ENCODE data around the gene DUSP5. TPM values are rescaled to one million over a fixed set of nuclear protein-coding genes. Genes with fewer than 3 reads are reported as not detected.
A peak's percentile ranks its signal among the peaks of the same experiment; 100 is the strongest.
"Not testable (repeated sequence)": the region's sequence is repeated elsewhere in the genome, so short reads cannot be mapped to it uniquely, and the experiment has no call there.

The DUSP5 gene
- total RNA-seq, 1 donor from 2014 or later, result 76.0 TPM

- Mint-ChIP-seq H3K9me3 (no peaks in the 10 kb centered on the region), H3K36me3 (ENCODE audit: low read depth) (peaks cover 38% of the 10 kb centered on the region), H3K4me1 (peaks cover 66% of the 10 kb centered on the region), H3K27ac (no peak overlapping the region), H3K27me3 (no peaks in the 10 kb centered on the region), H3K4me3 (no peak overlapping the region)
- intact Hi-C loops (cut with micrococcal nuclease), result loop anchor here (5.0 kb wide), 1 partner anchor 273 kb away; no protein-coding TSS in a partner anchor
- DNase-seq, result no peak
Measured at GRCh38 chr10:110524859-110525232, 27.1 kb downstream of the DUSP5 start.

GRCh38 chr10:110525349-110526260, 27.9 kb downstream of the DUSP5 start:
- H3K4me1 Mint-ChIP-seq, result peaks cover 66% of the 10 kb centered on the region
- no peaks in the 10 kb centered on the region for H3K9me3 Mint-ChIP-seq
- peak overlapping the region; percentile 23 for H3K27ac Mint-ChIP-seq
- no peak for DNase-seq
- peak overlapping the region; percentile 0 for H3K4me3 Mint-ChIP-seq
- peaks cover 35% of the 10 kb centered on the region for H3K36me3 Mint-ChIP-seq (ENCODE audit: low read depth)
- no peaks in the 10 kb centered on the region for H3K27me3 Mint-ChIP-seq
- intact Hi-C loops (cut with micrococcal nuclease), result loop anchor here (5.0 kb wide), 1 partner anchor 273 kb away; no protein-coding TSS in a partner anchor

- no peaks in the 10 kb centered on the region for H3K9me3 Mint-ChIP-seq
- intact Hi-C loops (cut with micrococcal nuclease), result loop anchor here (1.0 to 5.0 kb wide), 3 partner anchors 9 to 275 kb away; no protein-coding TSS in a partner anchor
- H3K27ac Mint-ChIP-seq, result peak overlapping the region; percentile 84
- peaks cover 68% of the 10 kb centered on the region for H3K4me1 Mint-ChIP-seq
- no peak for DNase-seq
- H3K36me3 Mint-ChIP-seq (ENCODE audit: low read depth), result peaks cover 26% of the 10 kb centered on the region
- H3K4me3 Mint-ChIP-seq, result peak overlapping the region; percentile 57
- no peaks in the 10 kb centered on the region for H3K27me3 Mint-ChIP-seq
Measured at GRCh38 chr10:110527731-110528171, 30.0 kb downstream of the DUSP5 start.

GRCh38 chr10:110528224-110528996, 30.7 kb downstream of the DUSP5 start:
- peak overlapping the region; percentile 57 for H3K4me3 Mint-ChIP-seq
- no peak for DNase-seq
- intact Hi-C loops (cut with micrococcal nuclease), result loop anchor here (1.0 to 5.0 kb wide), 3 partner anchors 8 to 276 kb away; no protein-coding TSS in a partner anchor
- H3K36me3 Mint-ChIP-seq (ENCODE audit: low read depth), result peaks cover 25% of the 10 kb centered on the region
- H3K9me3 Mint-ChIP-seq, result no peaks in the 10 kb centered on the region
- H3K4me1 Mint-ChIP-seq, result peaks cover 69% of the 10 kb centered on the region
- peak overlapping the region; percentile 84 for H3K27ac Mint-ChIP-seq
- H3K27me3 Mint-ChIP-seq, result no peaks in the 10 kb centered on the region

- intact Hi-C loops (cut with micrococcal nuclease), result loop anchor here (1.0 to 5.0 kb wide), 8 partner anchors 7 to 277 kb away; no protein-coding TSS in a partner anchor
- H3K36me3 Mint-ChIP-seq (ENCODE audit: low read depth), result peaks cover 19% of the 10 kb centered on the region
- peaks cover 63% of the 10 kb centered on the region for H3K4me1 Mint-ChIP-seq
- not testable (repeated sequence) for H3K9me3 Mint-ChIP-seq, H3K27me3 Mint-ChIP-seq
- peak overlapping the region; percentile 46 for H3K4me3 Mint-ChIP-seq
- DNase-seq, result peak; percentile 78
- H3K27ac Mint-ChIP-seq, result peak overlapping the region; percentile 80
Measured at GRCh38 chr10:110528997-110529524, 31.4 kb downstream of the DUSP5 start.

- Mint-ChIP-seq H3K27me3 (no peaks in the 10 kb centered on the region), H3K4me1 (peaks cover 62% of the 10 kb centered on the region), H3K27ac (peak overlapping the region; percentile 80), H3K9me3 (no peaks in the 10 kb centered on the region), H3K36me3 (ENCODE audit: low read depth) (peaks cover 16% of the 10 kb centered on the region), H3K4me3 (peak overlapping the region; percentile 46)
- intact Hi-C loops (cut with micrococcal nuclease), result loop anchor here (1.0 to 5.0 kb wide), 7 partner anchors 17 to 277 kb away; no protein-coding TSS in a partner anchor
- no peak for DNase-seq
Measured at GRCh38 chr10:110529596-110530011, 31.9 kb downstream of the DUSP5 start.

- H3K9me3 Mint-ChIP-seq, result no peaks in the 10 kb centered on the region
- H3K27ac Mint-ChIP-seq, result peak overlapping the region; percentile 45
- H3K27me3 Mint-ChIP-seq, result no peaks in the 10 kb centered on the region
- no peak overlapping the region for H3K4me3 Mint-ChIP-seq
- H3K36me3 Mint-ChIP-seq (ENCODE audit: low read depth), result peaks cover 17% of the 10 kb centered on the region
- intact Hi-C loops (cut with micrococcal nuclease), result no loop called here
- no peak for DNase-seq
- H3K4me1 Mint-ChIP-seq, result peaks cover 65% of the 10 kb centered on the region
Measured at GRCh38 chr10:110530131-110530831, 32.6 kb downstream of the DUSP5 start.

- Mint-ChIP-seq H3K4me1 (peaks cover 67% of the 10 kb centered on the region), H3K27ac (no peak overlapping the region), H3K4me3 (no peak overlapping the region), H3K36me3 (ENCODE audit: low read depth) (peaks cover 12% of the 10 kb centered on the region), H3K9me3 (no peaks in the 10 kb centered on the region), H3K27me3 (no peaks in the 10 kb centered on the region)
- intact Hi-C loops (cut with micrococcal nuclease), result no loop called here
- no peak for DNase-seq
Measured at GRCh38 chr10:110531687-110532086, 34.0 kb downstream of the DUSP5 start.

GRCh38 chr10:110532628-110533027, 34.9 kb downstream of the DUSP5 start:
- H3K9me3 Mint-ChIP-seq; H3K4me3 Mint-ChIP-seq; H3K27me3 Mint-ChIP-seq; DNase-seq; H3K27ac Mint-ChIP-seq; intact Hi-C loops (cut with micrococcal nuclease): not testable (repeated sequence)
- peaks cover 12% of the 10 kb centered on the region for H3K36me3 Mint-ChIP-seq (ENCODE audit: low read depth)
- H3K4me1 Mint-ChIP-seq, result peaks cover 66% of the 10 kb centered on the region

GRCh38 chr10:110533149-110533548, 35.4 kb downstream of the DUSP5 start:
- Mint-ChIP-seq H3K4me1 (peaks cover 60% of the 10 kb centered on the region), H3K27ac (peak overlapping the region; percentile 8)

GRCh38 chr10:110534571-110534970, 36.9 kb downstream of the DUSP5 start:
- DNase-seq, result no peak
- intact Hi-C loops (cut with micrococcal nuclease), result no loop called here
- no peaks in the 10 kb centered on the region for H3K9me3 Mint-ChIP-seq
- H3K27ac Mint-ChIP-seq, result peak overlapping the region; percentile 71
- H3K27me3 Mint-ChIP-seq, result no peaks in the 10 kb centered on the region
- H3K36me3 Mint-ChIP-seq (ENCODE audit: low read depth), result peaks cover 9% of the 10 kb centered on the region
- H3K4me1 Mint-ChIP-seq, result peaks cover 57% of the 10 kb centered on the region
- peak overlapping the region; percentile 66 for H3K4me3 Mint-ChIP-seq

More at GRCh38 chr10:110533149-110533548, 35.4 kb downstream of the DUSP5 start:
- no peak for DNase-seq
- H3K9me3 Mint-ChIP-seq, result no peaks in the 10 kb centered on the region
- no peaks in the 10 kb centered on the region for H3K27me3 Mint-ChIP-seq
- H3K36me3 Mint-ChIP-seq (ENCODE audit: low read depth), result peaks cover 12% of the 10 kb centered on the region
- H3K4me3 Mint-ChIP-seq, result no peak overlapping the region
- intact Hi-C loops (cut with micrococcal nuclease), result no loop called here

GRCh38 chr10:110535958-110536891, 38.5 kb downstream of the DUSP5 start:
- H3K27ac Mint-ChIP-seq, result peak overlapping the region; percentile 84
- H3K36me3 Mint-ChIP-seq (ENCODE audit: low read depth), result peaks cover 9% of the 10 kb centered on the region
- DNase-seq, result peak; percentile 85
- intact Hi-C loops (cut with micrococcal nuclease), result loop anchor here (1.0 to 2.0 kb wide), 6 partner anchors 8 to 225 kb away; no protein-coding TSS in a partner anchor
- no peaks in the 10 kb centered on the region for H3K9me3 Mint-ChIP-seq
- no peaks in the 10 kb centered on the region for H3K27me3 Mint-ChIP-seq
- H3K4me3 Mint-ChIP-seq, result peak overlapping the region; percentile 38
- peaks cover 55% of the 10 kb centered on the region for H3K4me1 Mint-ChIP-seq
